ENCODE data around the gene NDN.
A peak's percentile ranks its signal among the peaks of the same experiment; 100 is the strongest.

GRCh38 chr15:23648920-23649515 is 38.1 kb downstream of the NDN start:
- TF ChIP-seq CTCF (IDR thresholded peaks at IDR 0.05; ENCODE audit: insufficient read depth, low read depth, low read length), result peak; percentile 45
- no peak for TF ChIP-seq EZH2 (IDR thresholded peaks at IDR 0.05; ENCODE audit: insufficient read depth, low read length)

All from astrocyte (in vitro differentiated cells and primary cell).